Cortex of kidney (tissue), 1 donor: ENCODE measurements around the gene TMEM109.

Experiments
- DNase-seq: peaks from one replicate; lab custom pipeline; 2025; lab: John Stamatoyannopoulos, UW

TMEM109 gene, protein sequence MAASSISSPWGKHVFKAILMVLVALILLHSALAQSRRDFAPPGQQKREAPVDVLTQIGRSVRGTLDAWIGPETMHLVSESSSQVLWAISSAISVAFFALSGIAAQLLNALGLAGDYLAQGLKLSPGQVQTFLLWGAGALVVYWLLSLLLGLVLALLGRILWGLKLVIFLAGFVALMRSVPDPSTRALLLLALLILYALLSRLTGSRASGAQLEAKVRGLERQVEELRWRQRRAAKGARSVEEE

DNA sequence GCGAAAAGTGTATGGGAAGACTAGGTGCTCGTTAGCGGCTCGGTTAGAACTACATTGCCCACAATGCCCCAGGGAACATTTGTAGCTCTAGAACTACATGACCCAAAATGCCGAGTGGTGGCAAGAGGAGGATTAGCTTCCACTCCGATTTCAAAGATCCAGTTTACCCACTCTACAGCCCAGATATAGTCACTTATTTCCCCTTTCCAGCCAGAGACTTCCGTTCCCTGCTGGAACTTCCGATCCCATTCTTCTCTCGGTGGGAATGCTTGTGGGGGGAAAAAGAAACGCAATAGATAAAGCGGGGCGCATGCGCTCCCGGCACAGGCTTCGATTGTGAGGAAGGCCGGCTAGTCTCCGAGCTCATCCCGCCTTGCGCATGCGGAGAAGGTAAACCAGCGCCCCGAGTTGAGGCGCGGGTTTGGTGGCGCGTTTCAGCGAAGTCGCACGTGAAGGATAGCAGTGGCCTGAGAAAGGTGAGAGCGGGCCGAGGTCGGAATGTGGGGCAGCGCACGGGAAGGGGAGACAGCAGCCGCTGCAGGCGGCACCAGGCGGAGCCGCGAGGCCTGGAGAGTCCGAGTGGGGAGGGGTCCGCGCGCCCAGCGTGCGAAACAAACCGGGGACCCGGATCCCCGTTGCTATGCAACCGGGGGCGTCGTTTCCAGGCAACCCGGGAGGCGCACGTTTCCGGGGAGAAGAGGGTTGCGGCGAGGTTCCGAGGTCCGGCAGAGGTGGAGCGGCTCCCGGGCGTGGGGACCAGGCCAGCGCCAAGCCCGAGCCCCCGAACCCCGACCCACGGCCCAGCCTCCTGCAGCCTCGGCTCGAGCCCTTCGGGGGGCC lies at the start of gene TMEM109:
TMEM109 (plus strand) TSS at position 366 of the 840 bp plus-strand sequence. CDS start 5,536 bp downstream, outside the sequence.
- no peak for DNase-seq

DNA sequence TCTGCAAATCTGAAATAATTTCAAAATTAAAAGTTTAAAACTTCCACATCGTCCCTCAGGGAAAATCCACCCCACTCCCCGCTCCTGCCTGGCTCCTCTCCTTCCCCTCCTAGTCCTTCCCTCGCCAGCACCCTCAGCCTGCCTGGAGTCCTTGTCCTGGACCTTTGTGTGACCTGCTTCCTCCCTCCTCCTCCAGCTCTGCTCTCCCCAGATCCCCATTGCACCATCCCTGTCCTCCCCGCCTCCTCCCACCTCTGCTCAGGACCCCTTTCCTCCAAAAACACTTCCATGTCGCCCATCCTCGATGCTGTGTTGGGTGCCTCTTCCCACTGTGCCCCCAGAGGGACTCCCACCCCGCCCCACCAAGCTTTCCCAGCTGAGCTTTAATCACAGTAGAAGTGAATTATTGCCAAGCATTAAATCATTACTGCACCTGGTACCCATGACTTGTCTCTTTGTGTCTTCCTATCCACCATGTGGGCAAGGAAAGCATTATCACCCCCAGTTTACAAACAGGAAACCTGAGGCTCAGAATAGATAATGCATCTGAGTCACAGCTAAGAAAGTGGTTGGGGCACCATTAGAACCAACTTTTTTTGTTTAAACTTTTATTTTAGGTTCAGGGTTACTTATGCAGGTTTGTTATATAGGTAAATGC lies 49.0 kb upstream of the TMEM109 start:
- no peak for DNase-seq

DNA sequence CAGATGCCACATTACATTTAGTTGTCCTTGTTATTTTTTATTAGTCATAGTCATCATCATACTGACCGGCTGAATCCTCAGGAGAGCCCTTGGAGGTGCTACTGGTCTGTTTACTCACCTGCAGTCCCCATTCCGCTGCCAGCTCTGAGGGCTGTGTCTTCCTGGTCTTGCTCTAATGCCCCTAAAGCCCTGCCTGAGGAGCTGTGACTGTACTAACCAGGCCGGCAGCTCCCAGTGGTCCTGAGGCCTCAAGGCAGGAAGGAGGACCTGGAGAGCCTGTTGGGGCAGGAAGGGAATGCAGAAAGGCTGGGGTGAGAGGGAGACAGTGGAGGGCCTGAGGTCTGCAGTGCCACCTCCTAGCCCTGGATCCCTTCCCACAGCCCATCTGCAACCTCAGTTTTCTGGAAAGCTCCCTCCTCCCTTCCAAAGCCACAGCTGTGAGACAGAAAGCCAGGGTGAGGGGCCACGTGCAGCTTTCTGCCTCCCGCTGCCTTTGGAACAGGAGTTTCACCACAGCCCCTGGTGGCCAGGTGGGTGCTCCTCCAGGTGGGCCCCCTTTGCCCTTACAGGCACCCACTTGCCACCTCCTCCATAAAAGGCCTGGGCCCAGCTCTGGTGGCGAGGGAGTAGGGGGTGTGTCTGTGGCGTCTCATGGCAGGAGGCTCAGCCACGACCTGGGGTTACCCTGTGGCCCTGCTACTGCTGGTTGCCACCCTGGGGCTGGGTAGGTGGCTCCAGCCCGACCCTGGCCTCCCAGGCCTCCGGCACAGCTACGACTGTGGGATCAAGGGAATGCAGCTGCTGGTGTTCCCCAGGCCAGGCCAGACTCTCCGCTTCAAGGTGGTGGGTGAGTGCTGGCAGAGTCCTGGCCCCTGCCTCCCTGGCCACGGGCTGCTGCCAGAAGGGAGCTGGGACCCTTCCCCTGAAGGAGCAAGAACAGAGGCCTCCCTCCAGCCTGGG lies 46.8 kb upstream of the TMEM109 start, which contains the start of gene ZP1:
ZP1 (plus strand) TSS at position 632 of the 960 bp plus-strand sequence; CDS start at position 652, 20 bp downstream.
- no peak for DNase-seq

DNA sequence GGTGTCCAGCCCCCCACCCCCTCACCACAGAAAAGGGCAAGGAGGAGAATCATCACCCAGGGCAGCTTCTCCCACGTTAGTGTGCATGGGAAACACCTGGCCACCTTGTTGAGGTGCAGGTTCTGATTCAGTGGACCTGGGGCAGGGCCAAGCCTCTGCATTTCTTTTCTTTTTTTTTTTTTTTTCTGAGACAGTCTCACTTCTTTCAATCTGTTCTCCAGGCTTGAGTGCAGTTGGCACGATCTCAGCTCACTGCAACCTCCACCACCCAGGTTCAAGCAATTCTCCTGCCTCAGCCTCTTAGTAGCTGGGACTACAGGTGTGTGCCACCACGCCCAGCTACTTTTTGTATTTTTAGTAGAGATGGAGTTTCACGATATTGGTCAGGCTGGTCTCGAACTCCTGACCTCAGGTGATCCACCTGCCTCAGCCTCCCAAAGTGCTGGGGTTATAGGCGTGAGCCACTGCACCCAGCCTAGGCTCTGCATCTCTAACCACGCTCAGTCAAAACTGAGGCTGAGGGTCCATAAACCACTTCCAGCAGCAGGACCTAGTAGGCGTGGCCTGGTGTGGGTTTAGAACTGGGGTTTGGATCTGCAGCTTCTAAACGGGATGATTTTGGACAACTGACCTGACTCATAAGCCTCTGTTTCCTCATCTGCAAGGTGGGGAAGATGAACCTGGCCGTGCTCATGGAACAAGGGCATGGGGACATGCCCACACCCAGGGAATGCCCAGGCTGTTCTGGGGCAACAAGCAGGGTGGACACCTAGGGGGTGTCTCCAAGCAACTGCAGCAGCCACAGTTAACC lies 45.9 kb upstream of the TMEM109 start:
- DNase-seq: no peak

DNA sequence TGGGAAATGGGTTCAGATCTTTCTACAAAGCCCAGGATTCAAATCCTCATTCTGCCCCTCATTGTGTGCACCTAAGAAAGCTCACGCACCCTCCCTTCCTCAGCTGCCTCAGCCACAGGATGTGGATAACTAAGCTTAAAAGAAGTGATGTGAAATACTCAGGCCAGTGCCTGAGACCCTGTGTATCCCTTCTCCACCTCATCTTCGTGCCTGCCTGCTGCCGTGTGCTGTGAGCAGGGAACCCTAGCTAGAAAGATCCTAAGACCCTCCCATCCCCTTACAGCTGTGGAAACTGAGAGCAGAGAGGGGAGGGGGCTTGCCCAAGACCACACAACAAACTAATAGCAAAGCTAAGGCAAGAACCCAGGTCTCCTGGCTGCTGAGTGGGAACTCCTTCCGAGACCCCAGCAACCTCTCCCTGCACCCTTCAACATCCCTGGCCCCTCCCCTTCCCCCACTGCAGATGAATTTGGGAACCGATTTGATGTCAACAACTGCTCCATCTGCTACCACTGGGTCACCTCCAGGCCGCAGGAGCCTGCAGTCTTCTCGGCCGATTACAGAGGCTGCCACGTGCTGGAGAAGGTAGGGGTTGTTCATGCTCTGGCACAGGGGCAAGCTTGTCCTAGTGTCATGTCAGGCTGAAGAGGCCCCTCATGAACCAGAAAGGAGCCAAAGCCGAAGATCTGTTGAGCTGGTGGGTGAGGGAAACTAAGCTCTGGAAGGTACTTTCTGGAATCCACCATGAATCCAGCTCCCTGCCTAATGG lies 45.1 kb upstream of the TMEM109 start:
- DNase-seq: no peak

DNA sequence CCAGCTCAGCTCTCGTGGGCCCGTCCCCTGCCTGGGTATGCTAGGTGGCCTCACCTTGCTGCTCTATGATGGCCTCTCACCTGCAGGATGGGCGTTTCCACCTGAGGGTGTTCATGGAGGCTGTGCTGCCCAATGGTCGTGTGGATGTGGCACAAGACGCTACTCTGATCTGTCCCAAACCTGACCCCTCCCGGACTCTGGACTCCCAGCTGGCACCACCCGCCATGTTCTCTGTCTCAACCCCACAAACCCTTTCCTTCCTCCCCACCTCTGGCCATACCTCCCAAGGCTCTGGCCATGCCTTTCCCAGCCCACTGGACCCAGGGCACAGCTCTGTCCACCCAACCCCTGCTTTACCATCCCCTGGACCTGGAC lies 44.5 kb upstream of the TMEM109 start:
- DNase-seq: no peak

DNA sequence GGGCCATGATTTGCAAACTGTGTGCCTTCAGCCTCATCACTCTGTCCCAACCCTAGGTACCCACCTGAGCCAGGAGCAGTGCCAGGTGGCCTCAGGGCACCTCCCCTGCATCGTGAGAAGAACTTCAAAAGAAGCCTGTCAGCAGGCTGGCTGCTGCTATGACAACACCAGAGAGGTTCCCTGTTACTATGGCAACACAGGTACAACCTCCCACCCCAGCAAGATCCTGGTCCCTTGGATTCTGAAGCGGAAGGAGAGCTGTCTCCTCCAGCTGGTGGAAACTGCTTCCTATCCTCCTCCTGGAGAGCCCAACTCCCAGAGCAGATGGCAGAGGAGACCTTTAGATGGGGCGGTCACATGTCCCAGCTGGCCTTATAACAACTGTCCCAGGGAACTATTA lies 43.7 kb upstream of the TMEM109 start:
- DNase-seq: no peak

DNA sequence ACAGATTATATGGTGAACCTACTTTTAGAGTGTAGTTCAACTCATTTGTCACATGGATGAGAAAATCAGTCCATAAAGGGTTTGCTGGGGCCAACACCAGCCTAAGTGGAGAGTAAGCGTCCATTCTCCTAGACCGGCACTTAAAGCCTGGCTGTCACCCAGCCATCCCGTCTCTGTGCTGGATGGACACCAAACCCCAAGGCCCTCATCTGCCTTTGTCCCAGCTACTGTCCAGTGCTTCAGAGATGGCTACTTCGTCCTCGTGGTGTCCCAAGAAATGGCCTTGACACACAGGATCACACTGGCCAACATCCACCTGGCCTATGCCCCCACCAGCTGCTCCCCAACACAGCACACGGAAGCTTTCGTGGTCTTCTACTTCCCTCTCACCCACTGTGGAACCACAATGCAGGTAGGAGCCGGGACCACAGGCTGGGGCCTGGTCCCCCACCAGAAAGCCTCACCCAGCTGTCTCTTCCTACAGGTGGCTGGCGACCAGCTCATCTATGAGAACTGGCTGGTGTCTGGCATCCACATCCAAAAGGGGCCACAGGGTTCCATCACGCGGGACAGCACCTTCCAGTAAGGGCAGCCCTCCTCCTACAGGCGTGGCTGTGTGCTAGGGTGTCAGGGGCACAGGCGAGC lies 43.1 kb upstream of the TMEM109 start:
- DNase-seq: no peak

DNA sequence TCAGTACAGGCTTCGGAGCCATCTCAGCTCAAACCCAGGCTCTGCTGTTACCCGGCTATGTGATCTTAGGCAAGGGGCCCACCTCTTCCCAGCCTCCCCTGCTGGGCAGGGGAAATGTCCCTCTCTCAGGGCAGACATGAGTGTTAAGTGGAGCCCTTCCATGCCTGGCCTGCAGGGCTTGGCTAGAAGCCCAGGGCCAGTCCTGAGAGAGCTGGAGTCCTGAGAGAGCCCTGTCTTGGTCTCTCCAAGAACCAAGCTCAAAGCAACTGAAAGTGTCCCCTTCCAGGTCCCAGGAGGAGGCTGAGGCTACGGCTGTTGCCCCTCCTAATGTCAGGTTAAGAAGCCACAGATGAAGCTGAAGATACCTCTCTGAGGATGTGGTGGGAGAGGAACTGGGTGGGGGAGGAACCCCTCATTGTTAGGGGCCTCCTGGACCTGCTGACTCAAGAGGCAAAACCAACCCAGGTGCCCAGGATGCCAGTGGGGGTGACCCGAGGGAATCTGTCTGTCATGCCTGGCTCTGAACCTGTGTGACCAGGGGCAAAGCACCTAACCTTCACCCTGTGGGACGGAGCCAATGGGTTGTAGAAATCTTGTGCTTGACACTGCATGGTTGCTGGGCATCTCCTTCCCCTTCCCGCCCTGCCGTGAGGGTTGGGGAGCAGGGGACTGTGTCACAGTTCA lies 42.4 kb upstream of the TMEM109 start:
- DNase-seq: no peak

DNA sequence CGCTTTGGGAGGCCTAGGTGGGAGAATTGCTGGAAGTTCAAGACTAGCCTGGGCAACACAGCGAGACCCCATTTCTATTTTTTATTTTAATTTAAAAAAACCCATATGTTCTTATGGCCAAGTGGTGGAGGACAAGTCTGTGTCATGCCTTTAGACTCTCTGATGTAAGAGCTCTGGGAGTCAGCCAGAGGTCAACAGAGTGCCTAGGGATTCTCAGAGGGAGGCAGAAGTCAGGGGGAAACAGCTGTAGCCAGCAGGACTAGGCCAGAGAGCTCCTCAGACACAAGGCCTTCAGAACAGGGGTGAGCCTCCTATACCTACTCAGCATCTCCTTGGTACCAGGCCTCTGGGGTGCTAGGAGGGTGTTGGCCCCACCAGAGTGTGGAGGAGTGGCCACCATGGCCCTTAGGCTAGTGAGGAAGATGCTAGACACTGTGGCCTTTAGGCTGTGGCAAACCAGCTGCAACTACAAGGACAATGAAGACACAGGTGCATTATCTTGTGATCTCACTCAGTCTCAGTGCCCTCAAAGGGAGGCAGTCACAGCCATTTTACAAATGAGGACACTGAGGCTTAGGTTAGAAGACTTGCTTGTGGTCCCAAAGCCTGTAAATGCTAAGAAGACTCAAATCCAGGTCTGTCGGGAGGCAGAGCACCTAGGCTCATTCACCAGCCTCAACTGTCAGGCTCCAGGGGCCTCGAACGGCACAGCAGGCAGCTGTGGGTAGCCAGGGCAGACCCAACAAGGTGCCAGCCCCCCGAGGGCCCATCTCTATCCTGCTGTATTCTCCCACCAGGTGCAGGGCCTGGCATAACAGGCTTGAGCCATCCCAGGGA lies 41.6 kb upstream of the TMEM109 start:
- no peak for DNase-seq

DNA sequence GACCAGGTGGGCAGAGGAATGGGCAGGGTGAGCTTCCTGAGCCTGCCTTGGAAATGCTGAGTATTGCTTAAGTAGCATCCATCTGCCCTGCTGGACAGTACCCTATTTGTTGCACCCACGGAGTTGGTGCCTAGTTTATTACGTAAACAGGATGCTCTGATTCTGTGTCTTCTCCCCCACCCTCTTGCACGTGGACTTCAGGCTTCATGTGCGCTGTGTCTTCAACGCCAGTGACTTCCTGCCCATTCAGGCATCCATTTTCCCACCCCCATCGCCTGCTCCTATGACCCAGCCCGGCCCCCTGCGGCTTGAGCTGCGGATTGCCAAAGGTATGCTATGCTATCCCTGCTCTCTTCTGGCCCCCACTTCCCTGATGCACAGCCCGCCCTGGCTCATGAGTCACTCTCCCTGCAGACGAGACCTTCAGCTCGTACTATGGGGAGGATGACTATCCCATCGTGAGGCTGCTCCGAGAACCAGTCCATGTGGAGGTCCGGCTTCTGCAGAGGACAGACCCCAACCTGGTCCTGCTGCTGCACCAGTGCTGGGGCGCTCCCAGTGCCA lies 40.9 kb upstream of the TMEM109 start:
- no peak for DNase-seq

DNA sequence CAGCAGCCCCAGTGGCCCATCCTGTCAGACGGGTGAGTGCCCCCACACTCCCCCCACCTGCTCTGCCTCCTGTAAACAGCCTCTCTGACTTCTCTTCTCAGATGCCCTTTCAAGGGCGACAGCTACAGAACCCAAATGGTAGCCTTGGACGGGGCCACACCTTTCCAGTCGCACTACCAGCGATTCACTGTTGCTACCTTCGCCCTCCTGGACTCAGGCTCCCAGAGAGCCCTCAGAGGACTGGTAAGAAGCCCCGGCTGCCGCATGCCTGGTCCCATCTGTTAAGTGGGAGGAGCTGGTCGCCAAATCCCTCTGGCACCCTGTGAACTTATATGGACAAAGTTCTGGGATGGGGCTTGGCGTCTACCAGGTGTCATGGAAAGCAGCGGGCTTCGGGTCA lies 40.4 kb upstream of the TMEM109 start:
- no peak for DNase-seq

DNA sequence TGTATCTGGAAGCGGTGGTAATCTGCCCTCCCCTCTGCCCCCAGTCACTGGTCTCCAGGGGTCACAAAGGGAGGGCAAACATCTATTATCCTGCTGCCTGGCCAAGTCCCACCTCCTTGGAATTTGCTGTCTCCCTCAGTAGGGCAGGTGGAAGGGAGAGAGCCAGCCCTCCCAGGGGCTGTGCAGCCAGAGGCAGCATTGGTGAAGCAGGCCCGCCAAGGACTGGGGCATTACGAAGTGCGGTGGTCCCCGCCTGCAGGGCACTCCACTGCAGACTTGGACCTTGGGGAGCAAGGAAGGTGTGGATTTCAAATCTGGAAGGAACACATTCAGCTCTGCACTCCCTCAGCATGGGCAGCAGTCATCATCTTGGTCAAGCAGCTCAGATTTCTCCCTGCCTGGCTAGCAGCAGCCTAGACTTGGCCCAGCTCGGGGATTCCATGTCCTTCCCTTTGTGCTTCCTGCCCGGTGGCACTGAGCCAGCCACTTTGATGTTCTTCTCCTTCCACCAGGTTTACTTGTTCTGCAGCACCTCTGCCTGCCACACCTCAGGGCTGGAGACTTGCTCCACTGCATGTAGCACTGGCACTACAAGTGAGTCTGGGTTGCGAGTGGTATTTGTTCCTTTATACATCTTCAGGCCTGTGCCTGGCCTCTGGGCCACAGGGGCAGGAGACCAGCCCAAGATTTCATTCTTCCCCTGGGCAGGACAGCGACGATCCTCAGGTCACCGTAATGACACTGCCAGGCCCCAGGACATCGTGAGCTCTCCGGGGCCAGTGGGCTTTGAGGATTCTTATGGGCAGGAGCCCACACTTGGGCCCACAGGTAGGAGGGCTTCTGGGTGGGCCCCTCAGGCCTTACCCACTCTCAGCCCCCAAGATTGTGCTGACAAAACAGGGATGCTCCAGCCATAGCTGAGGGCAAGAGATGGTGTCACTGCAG lies 39.3 kb upstream of the TMEM109 start:
- no peak for DNase-seq

DNA sequence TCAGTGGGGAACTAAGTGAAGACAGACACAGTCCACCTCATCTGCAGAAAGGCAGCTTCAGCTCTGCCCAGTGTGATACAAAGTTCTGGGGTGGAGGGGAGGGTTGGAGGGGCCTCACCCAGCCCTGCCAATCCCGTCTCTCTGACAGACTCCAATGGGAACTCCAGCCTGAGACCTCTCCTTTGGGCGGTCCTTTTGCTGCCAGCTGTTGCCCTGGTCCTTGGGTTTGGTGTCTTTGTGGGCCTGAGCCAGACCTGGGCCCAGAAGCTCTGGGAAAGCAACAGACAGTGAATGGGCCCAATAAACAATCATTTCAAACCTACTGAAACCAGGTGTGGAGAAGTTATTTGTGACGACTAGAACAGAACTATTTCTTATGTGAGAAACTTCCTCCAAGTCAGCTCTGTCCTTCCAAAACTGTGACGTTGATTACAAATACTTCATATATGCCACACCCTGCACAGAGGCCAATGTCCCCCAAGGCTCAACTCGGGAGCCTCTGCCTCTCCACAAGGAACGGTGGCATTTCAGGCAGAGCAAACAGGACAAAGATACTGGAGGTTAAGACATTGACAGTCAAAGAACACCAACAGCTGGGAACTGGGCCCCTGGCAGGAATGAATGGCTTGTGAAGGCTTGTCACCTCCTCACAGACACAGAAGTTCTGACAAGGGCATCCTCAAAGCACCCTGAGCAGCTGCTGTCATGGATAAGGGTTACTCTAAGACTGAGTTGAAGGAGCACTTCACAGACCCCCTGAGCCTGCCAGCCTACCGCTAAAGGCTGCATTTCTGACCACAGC lies 38.4 kb upstream of the TMEM109 start:
- DNase-seq: no peak

DNA sequence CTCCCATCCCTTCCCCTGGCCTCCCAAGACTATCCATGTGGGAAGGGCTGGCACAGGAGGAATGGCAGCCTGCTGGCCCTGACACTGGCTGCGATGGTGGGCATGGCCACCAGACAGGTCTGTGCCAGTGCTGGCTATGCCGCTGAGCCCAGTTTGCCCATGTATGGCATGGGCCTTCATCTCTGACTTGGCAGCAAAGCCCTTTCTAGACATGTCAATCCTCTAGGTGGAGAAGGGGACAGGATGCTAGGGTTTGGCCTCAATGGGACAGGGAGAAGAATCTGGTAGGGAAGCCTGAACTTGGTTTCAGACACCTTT lies 37.8 kb upstream of the TMEM109 start:
- DNase-seq: no peak
